ENCODE data around the gene AHCYL1.

Gene AHCYL1

GRCh38 chr1:109984456-109985246 is at the start of gene AHCYL1:
Gene AHCYL1, plus strand, starts transcription at chr1:109984765. Its CDS starts 288 bp downstream, at chr1:109985053.
- Histone ChIP-seq H3K4me1 (ENCODE audit: control insufficient read depth, insufficient read depth, low read length) (peaks cover 33% of the 10 kb centered on the region), H3K9ac (ENCODE audit: low read length in 2 of 2) (peak within 1 kb of the TSS; percentile 94 to 95)

GRCh38 chr1:109935451-109935900 is 49.1 kb upstream of the AHCYL1 start:
- Histone ChIP-seq H3K9ac (ENCODE audit: low read length in 2 of 2) (no peak overlapping the region), H3K4me1 (ENCODE audit: control insufficient read depth, insufficient read depth, low read length) (peaks cover 26% of the 10 kb centered on the region), H3K9me3 (ENCODE audit: control insufficient read depth in 2 of 2, low read length in 2 of 2) (no peaks in the 10 kb centered on the region), H3K36me3 (ENCODE audit: control insufficient read depth in 2 of 2, insufficient read depth in 2 of 2, low read length in 2 of 2) (no peaks in the 10 kb centered on the region), H3K4me3 (ENCODE audit: low read length in 2 of 2) (no peak overlapping the region), H3K27ac (ENCODE audit: low read length) (no peak overlapping the region), H3K27me3 (ENCODE audit: control insufficient read depth in 1 of 2, insufficient read depth in 2 of 2, low read length in 2 of 2) (no peaks in the 10 kb centered on the region)

More at GRCh38 chr1:109984456-109985246, at the start of gene AHCYL1:
- Histone ChIP-seq H3K27me3 (ENCODE audit: control insufficient read depth in 1 of 2, insufficient read depth in 2 of 2, low read length in 2 of 2) (no peaks in the 10 kb centered on the region), H3K9me3 (ENCODE audit: control insufficient read depth in 2 of 2, low read length in 2 of 2) (no peaks in the 10 kb centered on the region), H3K27ac (ENCODE audit: low read length) (peak within 1 kb of the TSS; percentile 92), H3K4me3 (ENCODE audit: low read length in 2 of 2) (peak within 1 kb of the TSS; percentile 83 to 92), H3K36me3 (ENCODE audit: control insufficient read depth in 2 of 2, insufficient read depth in 2 of 2, low read length in 2 of 2) (no peaks in the 10 kb centered on the region)

GRCh38 chr1:109937738-109938137 is 46.8 kb upstream of the AHCYL1 start:
- peaks cover 11% of the 10 kb centered on the region for H3K4me1 ChIP-seq (ENCODE audit: control insufficient read depth, insufficient read depth, low read length)
- H3K9me3 ChIP-seq (ENCODE audit: control insufficient read depth in 2 of 2, low read length in 2 of 2) = no peaks in the 10 kb centered on the region
- H3K9ac ChIP-seq (ENCODE audit: low read length in 2 of 2) = no peak overlapping the region
- no peaks in the 10 kb centered on the region for H3K36me3 ChIP-seq (ENCODE audit: control insufficient read depth in 2 of 2, insufficient read depth in 2 of 2, low read length in 2 of 2)
- no peaks in the 10 kb centered on the region for H3K27me3 ChIP-seq (ENCODE audit: control insufficient read depth in 1 of 2, insufficient read depth in 2 of 2, low read length in 2 of 2)
- no peak overlapping the region for H3K4me3 ChIP-seq (ENCODE audit: low read length in 2 of 2)
- no peak overlapping the region for H3K27ac ChIP-seq (ENCODE audit: low read length)

GRCh38 chr1:109938556-109938955 is 46.0 kb upstream of the AHCYL1 start:
- no peaks in the 10 kb centered on the region for H3K9me3 ChIP-seq (ENCODE audit: control insufficient read depth in 2 of 2, low read length in 2 of 2)
- H3K27ac ChIP-seq (ENCODE audit: low read length) = no peak overlapping the region
- H3K36me3 ChIP-seq (ENCODE audit: control insufficient read depth in 2 of 2, insufficient read depth in 2 of 2, low read length in 2 of 2) = no peaks in the 10 kb centered on the region
- H3K4me1 ChIP-seq (ENCODE audit: control insufficient read depth, insufficient read depth, low read length) = peaks cover 11% of the 10 kb centered on the region
- H3K4me3 ChIP-seq (ENCODE audit: low read length in 2 of 2) = no peak overlapping the region
- no peak overlapping the region for H3K9ac ChIP-seq (ENCODE audit: low read length in 2 of 2)
- H3K27me3 ChIP-seq (ENCODE audit: control insufficient read depth in 1 of 2, insufficient read depth in 2 of 2, low read length in 2 of 2) = no peaks in the 10 kb centered on the region

GRCh38 chr1:109942434-109942833 is 42.1 kb upstream of the AHCYL1 start:
- Histone ChIP-seq H3K4me3 (ENCODE audit: low read length in 2 of 2) (no peak overlapping the region), H3K27ac (ENCODE audit: low read length) (no peak overlapping the region), H3K9me3 (ENCODE audit: control insufficient read depth in 2 of 2, low read length in 2 of 2) (no peaks in the 10 kb centered on the region), H3K36me3 (ENCODE audit: control insufficient read depth in 2 of 2, insufficient read depth in 2 of 2, low read length in 2 of 2) (no peaks in the 10 kb centered on the region), H3K27me3 (ENCODE audit: control insufficient read depth in 1 of 2, insufficient read depth in 2 of 2, low read length in 2 of 2) (no peaks in the 10 kb centered on the region), H3K4me1 (ENCODE audit: control insufficient read depth, insufficient read depth, low read length) (no peaks in the 10 kb centered on the region), H3K9ac (ENCODE audit: low read length in 2 of 2) (no peak overlapping the region)

GRCh38 chr1:109944541-109944940 is 40.0 kb upstream of the AHCYL1 start:
- H3K27ac ChIP-seq (ENCODE audit: low read length) = no peak overlapping the region
- H3K9ac ChIP-seq (ENCODE audit: low read length in 2 of 2) = no peak overlapping the region
- H3K9me3 ChIP-seq (ENCODE audit: control insufficient read depth in 2 of 2, low read length in 2 of 2) = no peaks in the 10 kb centered on the region
- H3K4me1 ChIP-seq (ENCODE audit: control insufficient read depth, insufficient read depth, low read length) = no peaks in the 10 kb centered on the region
- H3K27me3 ChIP-seq (ENCODE audit: control insufficient read depth in 1 of 2, insufficient read depth in 2 of 2, low read length in 2 of 2) = no peaks in the 10 kb centered on the region
- H3K36me3 ChIP-seq (ENCODE audit: control insufficient read depth in 2 of 2, insufficient read depth in 2 of 2, low read length in 2 of 2) = no peaks in the 10 kb centered on the region
- no peak overlapping the region for H3K4me3 ChIP-seq (ENCODE audit: low read length in 2 of 2)

- H3K9me3 ChIP-seq (ENCODE audit: control insufficient read depth in 2 of 2, low read length in 2 of 2) = no peaks in the 10 kb centered on the region
- no peaks in the 10 kb centered on the region for H3K36me3 ChIP-seq (ENCODE audit: control insufficient read depth in 2 of 2, insufficient read depth in 2 of 2, low read length in 2 of 2)
- H3K9ac ChIP-seq (ENCODE audit: low read length in 2 of 2) = no peak overlapping the region
- H3K27ac ChIP-seq (ENCODE audit: low read length) = no peak overlapping the region
- H3K27me3 ChIP-seq (ENCODE audit: control insufficient read depth in 1 of 2, insufficient read depth in 2 of 2, low read length in 2 of 2) = no peaks in the 10 kb centered on the region
- no peak overlapping the region for H3K4me3 ChIP-seq (ENCODE audit: low read length in 2 of 2)
- no peaks in the 10 kb centered on the region for H3K4me1 ChIP-seq (ENCODE audit: control insufficient read depth, insufficient read depth, low read length)
Measured at GRCh38 chr1:109946511-109946910, 38.1 kb upstream of the AHCYL1 start.

- Histone ChIP-seq H3K4me1 (ENCODE audit: control insufficient read depth, insufficient read depth, low read length) (no peaks in the 10 kb centered on the region), H3K27ac (ENCODE audit: low read length) (no peak overlapping the region), H3K27me3 (ENCODE audit: control insufficient read depth in 1 of 2, insufficient read depth in 2 of 2, low read length in 2 of 2) (no peaks in the 10 kb centered on the region), H3K36me3 (ENCODE audit: control insufficient read depth in 2 of 2, insufficient read depth in 2 of 2, low read length in 2 of 2) (no peaks in the 10 kb centered on the region), H3K4me3 (ENCODE audit: low read length in 2 of 2) (no peak overlapping the region), H3K9ac (ENCODE audit: low read length in 2 of 2) (no peak overlapping the region), H3K9me3 (ENCODE audit: control insufficient read depth in 2 of 2, low read length in 2 of 2) (no peaks in the 10 kb centered on the region)
Measured at GRCh38 chr1:109947582-109948284, 36.8 kb upstream of the AHCYL1 start.

GRCh38 chr1:109948285-109948630 is 36.3 kb upstream of the AHCYL1 start:
- Histone ChIP-seq H3K9me3 (ENCODE audit: control insufficient read depth in 2 of 2, low read length in 2 of 2) (no peaks in the 10 kb centered on the region), H3K36me3 (ENCODE audit: control insufficient read depth in 2 of 2, insufficient read depth in 2 of 2, low read length in 2 of 2) (no peaks in the 10 kb centered on the region), H3K9ac (ENCODE audit: low read length in 2 of 2) (no peak overlapping the region), H3K4me1 (ENCODE audit: control insufficient read depth, insufficient read depth, low read length) (no peaks in the 10 kb centered on the region), H3K27me3 (ENCODE audit: control insufficient read depth in 1 of 2, insufficient read depth in 2 of 2, low read length in 2 of 2) (no peaks in the 10 kb centered on the region), H3K4me3 (ENCODE audit: low read length in 2 of 2) (no peak overlapping the region), H3K27ac (ENCODE audit: low read length) (no peak overlapping the region)

- Histone ChIP-seq H3K9me3 (ENCODE audit: control insufficient read depth in 2 of 2, low read length in 2 of 2) (no peaks in the 10 kb centered on the region), H3K27ac (ENCODE audit: low read length) (no peak overlapping the region), H3K4me3 (ENCODE audit: low read length in 2 of 2) (no peak overlapping the region), H3K9ac (ENCODE audit: low read length in 2 of 2) (no peak overlapping the region), H3K27me3 (ENCODE audit: control insufficient read depth in 1 of 2, insufficient read depth in 2 of 2, low read length in 2 of 2) (no peaks in the 10 kb centered on the region), H3K36me3 (ENCODE audit: control insufficient read depth in 2 of 2, insufficient read depth in 2 of 2, low read length in 2 of 2) (no peaks in the 10 kb centered on the region), H3K4me1 (ENCODE audit: control insufficient read depth, insufficient read depth, low read length) (peaks cover 4% of the 10 kb centered on the region)
Measured at GRCh38 chr1:109950038-109950437, 34.5 kb upstream of the AHCYL1 start.

- no peak overlapping the region for H3K9ac ChIP-seq (ENCODE audit: low read length in 2 of 2)
- no peak overlapping the region for H3K4me3 ChIP-seq (ENCODE audit: low read length in 2 of 2)
- H3K27ac ChIP-seq (ENCODE audit: low read length) = no peak overlapping the region
- peaks cover 4% of the 10 kb centered on the region for H3K4me1 ChIP-seq (ENCODE audit: control insufficient read depth, insufficient read depth, low read length)
- no peaks in the 10 kb centered on the region for H3K36me3 ChIP-seq (ENCODE audit: control insufficient read depth in 2 of 2, insufficient read depth in 2 of 2, low read length in 2 of 2)
- no peaks in the 10 kb centered on the region for H3K27me3 ChIP-seq (ENCODE audit: control insufficient read depth in 1 of 2, insufficient read depth in 2 of 2, low read length in 2 of 2)
- no peaks in the 10 kb centered on the region for H3K9me3 ChIP-seq (ENCODE audit: control insufficient read depth in 2 of 2, low read length in 2 of 2)
Measured at GRCh38 chr1:109950509-109950908, 34.1 kb upstream of the AHCYL1 start.

All from stomach smooth muscle (tissue), 2 donors.